Hematopoietic multipotent progenitor cell (in vitro differentiated cells): ENCODE measurements around the gene MAP3K14. TPM values are rescaled to one million over a fixed set of nuclear protein-coding genes. Genes with fewer than 3 reads are reported as not detected.

Source experiments
- DNase-seq, 3 donors: peaks; one replicate each; pipeline ENCODE4 v3.0.0-alpha.2; 2011 to 2015; ENCODE audit warnings: low read depth in 2 of 3, low spot score in 2 of 3
- total RNA-seq: library from RNA; depleted of rRNA; stranded (reverse); fragments of >200 nt; gene quantifications from one replicate; pipeline ENCODE4 v1.2.3, GENCODE V29; 2012

MAP3K14 gene
- total RNA-seq, 1 donor: 10.2 TPM

DNA sequence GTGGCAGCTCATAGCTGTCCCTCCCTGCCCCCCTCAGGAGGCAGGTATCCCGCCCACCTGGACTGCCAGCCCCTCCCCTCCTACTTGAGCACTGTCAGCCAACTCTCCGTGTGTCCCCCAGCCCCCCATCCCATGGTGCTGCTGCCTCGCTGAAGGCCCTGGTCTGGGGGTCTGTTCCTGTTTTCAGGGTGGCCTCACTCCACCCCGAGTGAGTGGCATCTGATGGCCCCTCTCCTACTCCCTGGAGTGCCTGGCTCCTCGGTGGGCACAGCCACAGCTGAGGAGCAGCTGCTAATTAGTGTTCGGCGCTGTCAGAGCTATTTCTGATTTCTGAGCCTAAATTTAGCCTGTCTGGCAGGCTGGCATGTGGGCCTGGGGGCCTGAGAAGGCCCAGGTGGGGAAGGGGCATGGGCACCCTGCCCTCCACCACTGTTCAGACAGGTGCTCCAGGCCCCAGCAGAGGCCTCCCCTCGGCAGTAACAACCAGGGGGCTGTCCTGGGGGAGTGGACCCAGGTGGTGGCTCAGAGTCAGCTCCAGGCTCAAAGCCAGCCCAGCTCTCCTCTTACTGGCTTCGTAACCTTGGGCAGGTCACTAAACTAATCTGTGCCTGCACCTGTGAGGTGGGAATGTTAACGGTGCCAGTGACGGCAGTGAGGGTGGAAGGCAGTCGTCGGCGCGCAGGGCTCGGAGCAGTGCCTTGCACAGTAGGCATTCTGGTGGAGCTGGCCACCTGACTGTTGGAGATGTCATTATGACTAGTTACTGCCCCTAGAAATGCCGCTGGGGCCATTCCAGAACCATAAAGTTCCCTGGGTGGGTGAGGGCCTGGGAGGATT lies 88.7 kb downstream of the MAP3K14 start:
- peak in 1 of 3 donors; percentile 69 for DNase-seq

- no peak for DNase-seq
Measured at GRCh38 chr17:45227101-45227925, 89.5 kb downstream of the MAP3K14 start.

- DNase-seq: no peak
Measured at GRCh38 chr17:45226576-45226975, 90.2 kb downstream of the MAP3K14 start.

DNA sequence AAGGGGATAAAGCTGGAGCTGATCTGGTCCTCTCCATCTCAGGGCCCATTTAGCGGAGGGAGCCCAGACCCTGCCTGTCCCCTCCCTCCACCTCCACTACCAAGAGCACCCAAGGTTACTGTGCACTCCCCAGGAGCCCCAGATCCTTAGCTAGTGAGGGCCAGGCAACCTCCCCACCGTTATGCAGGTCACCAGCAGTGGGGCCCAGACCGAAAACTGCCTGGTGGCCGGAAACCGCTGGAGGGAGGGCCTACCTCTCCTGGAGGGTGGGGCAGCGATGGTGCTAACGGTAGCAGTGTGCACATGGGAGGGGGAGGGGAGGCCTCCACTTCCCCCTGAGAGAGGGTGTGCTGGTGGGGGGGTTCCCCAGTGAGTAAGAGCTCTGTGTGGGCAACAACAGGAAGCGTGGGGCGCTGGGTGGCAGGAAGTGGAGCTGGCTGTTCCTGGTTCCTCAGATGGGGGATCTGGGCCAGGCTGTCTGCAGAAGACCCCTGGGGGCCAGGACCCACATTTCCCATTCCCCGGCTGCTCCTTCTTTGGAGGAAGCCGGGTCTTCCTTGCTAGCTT lies 90.8 kb downstream of the MAP3K14 start:
- peak; percentile 79 to 99 (median 98) for DNase-seq

DNA sequence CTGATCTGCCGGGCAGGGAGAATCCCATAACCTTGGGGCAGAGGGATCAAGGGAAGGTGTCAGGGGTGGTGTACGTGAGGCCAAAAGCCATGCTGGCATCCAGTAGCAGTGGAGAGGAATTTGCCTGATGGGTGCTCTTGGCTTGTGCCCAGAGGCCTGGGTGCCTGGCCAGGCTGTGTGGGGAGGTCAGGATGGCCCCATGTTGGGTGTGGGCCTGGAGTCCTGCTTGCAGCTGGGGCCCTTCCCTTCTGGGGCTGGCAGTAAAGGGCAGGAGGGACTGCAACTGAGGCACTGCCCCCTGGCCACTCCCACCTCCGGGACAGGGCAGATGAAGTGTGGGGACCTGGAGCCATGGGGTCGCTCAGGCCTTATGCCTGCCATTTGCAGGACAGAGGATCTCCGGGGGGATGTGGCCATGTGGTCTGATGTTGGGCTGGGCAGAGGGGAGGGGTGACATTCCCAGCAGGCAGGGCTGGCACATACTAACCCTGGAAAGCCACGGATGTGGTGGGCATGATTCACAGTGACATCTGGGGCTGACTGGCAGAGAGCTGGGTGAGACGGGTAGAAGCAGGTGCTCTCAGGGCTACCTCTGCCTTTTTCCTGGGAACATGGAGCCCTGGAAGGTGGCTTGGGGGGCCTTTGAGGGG lies 91.6 kb downstream of the MAP3K14 start:
- peak in 1 of 3 donors; percentile 61 for DNase-seq

- DNase-seq: no peak
Measured at GRCh38 chr17:45224671-45225050, 92.2 kb downstream of the MAP3K14 start.

GRCh38 chr17:45223539-45224528 lies 93.0 kb downstream of the MAP3K14 start:
- DNase-seq: no peak

DNA sequence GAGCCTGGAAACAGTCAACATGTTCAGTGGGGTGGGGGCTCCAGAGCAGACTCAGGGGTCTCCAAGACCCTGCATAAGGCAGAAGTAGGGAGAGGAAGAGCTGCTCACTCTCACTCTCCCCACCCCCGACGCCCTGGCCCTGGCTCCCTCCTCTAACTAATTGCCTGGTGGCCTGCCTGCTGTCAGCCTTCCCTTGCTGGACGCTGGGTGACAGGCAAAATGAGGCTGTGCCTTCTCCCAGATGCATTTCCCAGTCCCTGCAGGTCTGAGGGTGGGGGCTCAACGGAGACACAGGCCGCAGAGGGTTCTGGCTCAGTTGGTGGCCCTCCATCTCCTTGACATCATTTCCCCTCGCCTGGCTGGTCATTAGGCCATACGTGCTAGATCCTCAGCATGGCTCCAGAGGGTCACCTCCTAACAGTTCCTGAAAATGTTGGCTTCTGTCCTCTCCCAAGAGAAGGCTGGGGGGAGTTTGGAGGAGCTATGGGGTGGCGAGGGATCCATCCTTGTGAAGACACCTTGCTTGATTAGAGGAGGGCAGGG lies 93.8 kb downstream of the MAP3K14 start:
- DNase-seq: no peak

DNA sequence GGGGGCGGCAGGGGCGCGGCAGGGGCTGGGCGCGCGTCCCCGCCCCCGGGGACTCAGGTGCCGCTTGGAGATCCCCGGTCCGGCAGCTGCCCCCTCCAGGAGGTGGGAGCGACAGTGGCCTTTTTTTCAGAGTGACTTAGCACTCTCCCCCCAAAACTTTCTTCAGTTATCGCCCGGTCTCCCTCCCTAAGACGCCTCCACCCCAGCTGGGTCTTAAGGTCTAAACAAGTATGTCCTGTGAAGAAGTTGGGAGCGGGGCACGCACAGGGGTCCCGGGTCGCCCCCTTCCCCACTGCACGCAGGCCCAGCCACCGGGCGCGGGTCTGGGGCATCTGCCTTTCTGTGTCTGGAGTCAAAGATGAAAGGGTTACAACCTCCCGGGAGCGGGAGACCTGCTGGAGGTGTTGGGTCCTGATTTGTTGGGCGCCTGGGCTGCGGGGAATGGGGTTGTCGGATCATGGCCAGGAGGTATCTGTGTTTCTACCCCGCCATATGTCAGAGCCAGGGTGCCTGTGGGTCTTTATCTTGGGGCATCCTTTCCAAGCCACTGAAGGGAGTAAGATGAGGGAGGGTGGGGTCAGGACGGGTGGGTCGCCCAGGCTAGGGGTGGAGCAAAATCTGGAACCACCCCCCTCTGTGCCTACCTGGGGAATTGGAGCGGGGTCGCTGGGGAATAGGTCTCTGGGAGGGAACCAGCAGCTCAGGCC lies 94.4 kb downstream of the MAP3K14 start:
- DNase-seq: peak in 1 of 3 donors; percentile 54

- DNase-seq: no peak
Measured at GRCh38 chr17:45222014-45222288, 94.9 kb downstream of the MAP3K14 start.

- peak in 2 of 3 donors; percentile 66 to 74 for DNase-seq
Measured at GRCh38 chr17:45221081-45222013, 95.5 kb downstream of the MAP3K14 start, which contains the start of gene FMNL1. Gene FMNL1, plus strand, starts transcription at chr17:45221885. Its CDS starts 240 bp downstream, at chr17:45222125.

DNA sequence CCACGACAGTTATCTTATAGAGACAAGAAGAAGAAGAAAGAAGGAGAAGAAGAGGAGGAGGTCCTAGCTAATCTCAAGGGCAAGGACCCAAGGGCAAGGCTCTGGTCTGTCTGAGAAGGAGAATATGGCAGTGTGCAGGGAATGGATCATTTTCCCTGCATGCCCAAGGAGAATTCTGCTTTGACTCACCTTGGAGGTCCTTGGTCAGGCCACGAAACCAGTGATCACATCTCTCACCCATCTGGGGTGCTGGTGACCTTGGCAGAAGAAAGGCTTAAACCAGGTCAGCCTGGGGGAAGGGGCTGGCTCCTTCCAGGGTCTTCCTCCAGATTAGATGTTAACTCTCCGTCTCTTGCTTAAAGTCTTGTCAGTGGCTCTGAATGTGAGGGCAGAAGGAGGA lies 96.7 kb downstream of the MAP3K14 start:
- no peak for DNase-seq

GRCh38 chr17:45218895-45219661 lies 97.7 kb downstream of the MAP3K14 start:
- DNase-seq: peak; percentile 74 to 87 (median 80)
